ENCODE results near the gene RNU6-1.

The RNU6-1 gene

DNA sequence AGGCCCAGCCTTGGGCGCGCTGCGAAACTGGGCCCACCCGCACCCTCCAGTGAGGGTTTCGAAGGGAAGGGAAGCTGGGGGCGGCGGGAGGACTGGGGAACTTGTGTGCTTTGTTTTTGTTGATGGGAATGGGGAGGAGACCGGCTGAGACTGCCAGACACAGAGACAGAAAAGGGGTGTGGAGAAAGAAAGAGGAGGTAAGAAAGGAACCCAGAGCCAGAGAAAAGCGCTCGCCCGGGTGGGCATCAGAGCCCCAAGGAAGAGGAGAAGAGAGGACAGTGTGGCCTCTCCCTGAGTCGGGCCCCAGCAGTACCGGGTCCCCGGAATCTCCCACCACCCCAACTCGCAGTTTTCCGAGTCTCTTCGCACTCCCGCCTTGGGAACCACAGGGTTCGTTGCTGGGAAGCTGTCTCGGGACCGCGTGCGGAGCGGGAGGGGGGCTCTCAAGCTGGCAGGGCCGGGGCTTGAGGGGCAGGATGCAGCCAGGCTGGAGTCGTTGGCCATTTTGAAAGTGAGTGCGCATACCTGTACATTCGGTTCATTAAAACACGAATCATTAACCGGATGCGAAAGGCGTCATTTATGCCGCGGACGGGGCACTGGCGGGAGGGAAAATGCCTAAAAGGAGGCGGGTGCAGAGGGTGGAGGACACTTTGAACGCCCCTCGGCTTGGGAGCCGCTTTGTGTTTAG lies 11.4 kb downstream of the RNU6-1 start:
- Histone ChIP-seq H3K27me3 (ENCODE audit: control insufficient read depth, insufficient read depth, low read length) (peaks cover 74% of the 10 kb centered on the region), H3K27ac (ENCODE audit: low read depth, low read length) (no peak overlapping the region), H3K36me3 (ENCODE audit: control insufficient read depth, insufficient read depth, low read length) (no peaks in the 10 kb centered on the region), H3K4me3 (ENCODE audit: low read length) (peak overlapping the region; percentile 7), H3K4me1 (ENCODE audit: control insufficient read depth, insufficient read depth, low read length) (no peaks in the 10 kb centered on the region), H3K9ac (ENCODE audit: low read length) (no peak overlapping the region)

DNA sequence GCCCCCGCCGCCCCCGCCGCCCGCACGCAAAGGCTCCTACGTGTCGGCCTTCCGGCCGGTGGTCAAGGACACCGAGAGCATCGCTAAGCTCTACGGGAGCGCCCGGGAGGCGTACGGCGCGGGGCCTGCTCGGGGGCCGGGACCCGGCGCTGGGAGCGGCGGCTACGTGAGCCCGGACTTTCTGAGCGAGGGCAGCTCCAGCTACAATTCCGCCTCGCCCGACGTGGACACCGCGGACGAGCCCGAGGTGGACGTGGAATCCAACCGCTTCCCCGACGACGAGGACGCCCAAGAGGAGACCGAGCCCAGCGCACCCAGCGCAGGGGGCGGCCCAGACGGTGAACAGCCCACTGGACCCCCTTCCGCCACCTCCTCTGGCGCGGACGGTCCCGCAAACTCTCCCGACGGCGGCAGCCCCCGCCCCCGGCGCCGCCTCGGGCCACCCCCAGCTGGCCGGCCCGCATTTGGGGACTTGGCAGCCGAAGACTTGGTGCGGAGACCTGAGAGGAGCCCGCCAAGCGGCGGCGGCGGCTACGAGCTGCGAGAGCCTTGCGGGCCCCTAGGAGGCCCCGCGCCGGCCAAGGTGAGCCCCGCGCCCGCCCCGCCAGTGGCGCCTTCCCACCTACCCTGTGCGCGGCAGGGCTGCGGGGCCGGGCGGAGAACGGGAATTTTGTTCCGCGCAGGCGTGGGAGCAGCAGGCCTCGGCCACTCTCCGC lies 12.1 kb downstream of the RNU6-1 start:
- Histone ChIP-seq H3K27me3 (ENCODE audit: control insufficient read depth, insufficient read depth, low read length) (peaks cover 69% of the 10 kb centered on the region), H3K36me3 (ENCODE audit: control insufficient read depth, insufficient read depth, low read length) (no peaks in the 10 kb centered on the region), H3K4me1 (ENCODE audit: control insufficient read depth, insufficient read depth, low read length) (no peaks in the 10 kb centered on the region), H3K27ac (ENCODE audit: low read depth, low read length) (no peak overlapping the region), H3K4me3 (ENCODE audit: low read length) (no peak overlapping the region), H3K9ac (ENCODE audit: low read length) (no peak overlapping the region)

- H3K4me1 ChIP-seq (ENCODE audit: control insufficient read depth, insufficient read depth, low read length): no peaks in the 10 kb centered on the region
These were observed 12.9 kb downstream of the RNU6-1 start for GRCh38 chr15:67826717-67827561.

DNA sequence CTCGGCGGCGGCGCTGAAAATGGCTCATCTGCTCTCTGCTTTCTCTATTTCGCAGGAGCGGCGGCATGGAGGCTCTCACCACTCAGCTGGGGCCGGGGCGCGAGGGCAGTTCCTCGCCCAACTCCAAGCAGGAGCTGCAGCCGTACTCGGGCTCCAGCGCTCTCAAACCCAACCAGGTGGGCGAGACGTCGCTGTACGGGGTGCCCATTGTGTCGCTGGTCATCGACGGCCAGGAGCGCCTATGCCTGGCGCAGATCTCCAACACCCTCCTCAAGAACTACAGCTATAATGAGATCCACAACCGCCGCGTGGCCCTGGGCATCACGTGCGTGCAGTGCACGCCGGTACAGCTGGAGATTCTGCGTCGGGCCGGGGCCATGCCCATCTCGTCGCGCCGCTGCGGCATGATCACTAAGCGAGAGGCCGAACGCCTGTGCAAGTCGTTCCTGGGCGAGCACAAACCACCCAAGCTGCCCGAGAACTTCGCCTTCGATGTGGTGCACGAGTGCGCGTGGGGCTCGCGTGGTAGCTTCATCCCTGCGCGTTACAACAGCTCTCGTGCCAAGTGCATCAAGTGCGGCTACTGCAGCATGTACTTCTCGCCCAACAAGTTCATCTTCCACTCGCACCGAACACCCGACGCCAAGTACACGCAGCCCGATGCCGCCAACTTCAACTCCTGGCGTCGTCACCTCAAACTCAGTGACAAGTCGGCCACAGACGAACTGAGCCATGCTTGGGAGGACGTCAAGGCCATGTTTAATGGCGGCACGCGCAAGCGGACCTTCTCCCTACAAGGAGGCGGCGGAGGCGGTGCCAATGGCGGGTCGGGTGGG lies 13.7 kb downstream of the RNU6-1 start:
- H3K4me3 ChIP-seq (ENCODE audit: low read length): peak overlapping the region; percentile 1
- peaks cover 70% of the 10 kb centered on the region for H3K27me3 ChIP-seq (ENCODE audit: control insufficient read depth, insufficient read depth, low read length)
- H3K36me3 ChIP-seq (ENCODE audit: control insufficient read depth, insufficient read depth, low read length): no peaks in the 10 kb centered on the region
- no peaks in the 10 kb centered on the region for H3K4me1 ChIP-seq (ENCODE audit: control insufficient read depth, insufficient read depth, low read length)
- no peak overlapping the region for H3K9ac ChIP-seq (ENCODE audit: low read length)
- no peak overlapping the region for H3K27ac ChIP-seq (ENCODE audit: low read depth, low read length)

More at GRCh38 chr15:67826717-67827561, 12.9 kb downstream of the RNU6-1 start:
- Histone ChIP-seq H3K9ac (ENCODE audit: low read length) (no peak overlapping the region), H3K27ac (ENCODE audit: low read depth, low read length) (no peak overlapping the region), H3K27me3 (ENCODE audit: control insufficient read depth, insufficient read depth, low read length) (peaks cover 68% of the 10 kb centered on the region), H3K4me3 (ENCODE audit: low read length) (no peak overlapping the region), H3K36me3 (ENCODE audit: control insufficient read depth, insufficient read depth, low read length) (no peaks in the 10 kb centered on the region)

GRCh38 chr15:67824976-67825880 lies 14.6 kb downstream of the RNU6-1 start, which contains the start of gene SKOR1:
Gene SKOR1 (plus strand): TSS chr15:67825509. CDS start chr15:67825603, 94 bp downstream.
- H3K9ac ChIP-seq (ENCODE audit: low read length): no peak within 1 kb of the TSS
- H3K27ac ChIP-seq (ENCODE audit: low read depth, low read length): no peak within 1 kb of the TSS
- peak within 1 kb of the TSS; percentile 36 for H3K4me3 ChIP-seq (ENCODE audit: low read length)
- H3K36me3 ChIP-seq (ENCODE audit: control insufficient read depth, insufficient read depth, low read length): no peaks in the 10 kb centered on the region
- peaks cover 72% of the 10 kb centered on the region for H3K27me3 ChIP-seq (ENCODE audit: control insufficient read depth, insufficient read depth, low read length)
- no peaks in the 10 kb centered on the region for H3K4me1 ChIP-seq (ENCODE audit: control insufficient read depth, insufficient read depth, low read length)

GRCh38 chr15:67824197-67824968 lies 15.5 kb downstream of the RNU6-1 start:
- Histone ChIP-seq H3K36me3 (ENCODE audit: control insufficient read depth, insufficient read depth, low read length) (no peaks in the 10 kb centered on the region), H3K9ac (ENCODE audit: low read length) (no peak overlapping the region), H3K27ac (ENCODE audit: low read depth, low read length) (no peak overlapping the region), H3K4me1 (ENCODE audit: control insufficient read depth, insufficient read depth, low read length) (no peaks in the 10 kb centered on the region), H3K27me3 (ENCODE audit: control insufficient read depth, insufficient read depth, low read length) (peaks cover 71% of the 10 kb centered on the region), H3K4me3 (ENCODE audit: low read length) (no peak overlapping the region)

GRCh38 chr15:67823314-67824196 lies 16.3 kb downstream of the RNU6-1 start:
- Histone ChIP-seq H3K4me1 (ENCODE audit: control insufficient read depth, insufficient read depth, low read length) (no peaks in the 10 kb centered on the region), H3K4me3 (ENCODE audit: low read length) (no peak overlapping the region), H3K36me3 (ENCODE audit: control insufficient read depth, insufficient read depth, low read length) (no peaks in the 10 kb centered on the region), H3K27ac (ENCODE audit: low read depth, low read length) (no peak overlapping the region), H3K9ac (ENCODE audit: low read length) (no peak overlapping the region), H3K27me3 (ENCODE audit: control insufficient read depth, insufficient read depth, low read length) (peaks cover 68% of the 10 kb centered on the region)

GRCh38 chr15:67822537-67823313 lies 17.1 kb downstream of the RNU6-1 start:
- peak overlapping the region; percentile 8 for H3K4me3 ChIP-seq (ENCODE audit: low read length)
- H3K9ac ChIP-seq (ENCODE audit: low read length): no peak overlapping the region
- H3K4me1 ChIP-seq (ENCODE audit: control insufficient read depth, insufficient read depth, low read length): no peaks in the 10 kb centered on the region
- H3K36me3 ChIP-seq (ENCODE audit: control insufficient read depth, insufficient read depth, low read length): no peaks in the 10 kb centered on the region
- no peak overlapping the region for H3K27ac ChIP-seq (ENCODE audit: low read depth, low read length)
- peaks cover 63% of the 10 kb centered on the region for H3K27me3 ChIP-seq (ENCODE audit: control insufficient read depth, insufficient read depth, low read length)

- Histone ChIP-seq H3K36me3 (ENCODE audit: control insufficient read depth, insufficient read depth, low read length) (no peaks in the 10 kb centered on the region), H3K27ac (ENCODE audit: low read depth, low read length) (no peak overlapping the region), H3K27me3 (ENCODE audit: control insufficient read depth, insufficient read depth, low read length) (peaks cover 61% of the 10 kb centered on the region), H3K4me3 (ENCODE audit: low read length) (peak overlapping the region; percentile 8), H3K9ac (ENCODE audit: low read length) (no peak overlapping the region), H3K4me1 (ENCODE audit: control insufficient read depth, insufficient read depth, low read length) (no peaks in the 10 kb centered on the region)
These were observed 17.9 kb downstream of the RNU6-1 start for GRCh38 chr15:67821784-67822440.
